HG03095 (cell line): Measurements from ENCODE around the gene ZBTB42.

ENCODE experiments used
- ATAC-seq: cut with Tn5 transposase; IDR thresholded peaks from one replicate; pipeline ENCODE4 v1.9.1; 2021; ENCODE audit warnings: moderate library complexity; ENCODE audit not compliant: unreplicated experiment

The ZBTB42 gene

GRCh38 chr14:104794631-104794992 lies 6.3 kb upstream of the ZBTB42 start:
- no peak for ATAC-seq

GRCh38 chr14:104794993-104795780 lies 5.7 kb upstream of the ZBTB42 start, which contains the start of gene AKT1:
AKT1 (minus strand) TSS chr14:104795748; CDS start chr14:104792643, 3,105 bp downstream.
- ATAC-seq: no peak

GRCh38 chr14:104795781-104796686 lies 4.9 kb upstream of the ZBTB42 start:
- no peak for ATAC-seq

- ATAC-seq: no peak
Observed at GRCh38 chr14:104796687-104797081, 4.2 kb upstream of the ZBTB42 start.

GRCh38 chr14:104797115-104798044 lies 3.5 kb upstream of the ZBTB42 start:
- ATAC-seq: no peak

GRCh38 chr14:104798300-104799243 lies 2.3 kb upstream of the ZBTB42 start:
- ATAC-seq: no peak

GRCh38 chr14:104799244-104800014 lies 1.5 kb upstream of the ZBTB42 start:
- ATAC-seq: no peak

- no peak for ATAC-seq
Observed at GRCh38 chr14:104800015-104800770, 708 bp upstream of the ZBTB42 start.

- no peak for ATAC-seq
Observed at GRCh38 chr14:104801520-104802393, 856 bp downstream of the ZBTB42 start.

GRCh38 chr14:104802394-104803184 lies 1.7 kb downstream of the ZBTB42 start:
- ATAC-seq: no peak

- no peak for ATAC-seq
Observed at GRCh38 chr14:104803280-104803911, 2.5 kb downstream of the ZBTB42 start.

GRCh38 chr14:104803912-104804410 lies 3.1 kb downstream of the ZBTB42 start:
- ATAC-seq: no peak

- no peak for ATAC-seq
Observed at GRCh38 chr14:104804481-104805325, 3.8 kb downstream of the ZBTB42 start.

- ATAC-seq: no peak
Observed at GRCh38 chr14:104805326-104805678, 4.4 kb downstream of the ZBTB42 start.
